ENCODE measurements around the gene RNASE4.
A peak's percentile ranks its signal among the peaks of the same experiment; 100 is the strongest.
"Not testable (repeated sequence)": the region's sequence is repeated elsewhere in the genome, so short reads cannot be mapped to it uniquely, and the experiment has no call there.

RNASE4 gene

DNA sequence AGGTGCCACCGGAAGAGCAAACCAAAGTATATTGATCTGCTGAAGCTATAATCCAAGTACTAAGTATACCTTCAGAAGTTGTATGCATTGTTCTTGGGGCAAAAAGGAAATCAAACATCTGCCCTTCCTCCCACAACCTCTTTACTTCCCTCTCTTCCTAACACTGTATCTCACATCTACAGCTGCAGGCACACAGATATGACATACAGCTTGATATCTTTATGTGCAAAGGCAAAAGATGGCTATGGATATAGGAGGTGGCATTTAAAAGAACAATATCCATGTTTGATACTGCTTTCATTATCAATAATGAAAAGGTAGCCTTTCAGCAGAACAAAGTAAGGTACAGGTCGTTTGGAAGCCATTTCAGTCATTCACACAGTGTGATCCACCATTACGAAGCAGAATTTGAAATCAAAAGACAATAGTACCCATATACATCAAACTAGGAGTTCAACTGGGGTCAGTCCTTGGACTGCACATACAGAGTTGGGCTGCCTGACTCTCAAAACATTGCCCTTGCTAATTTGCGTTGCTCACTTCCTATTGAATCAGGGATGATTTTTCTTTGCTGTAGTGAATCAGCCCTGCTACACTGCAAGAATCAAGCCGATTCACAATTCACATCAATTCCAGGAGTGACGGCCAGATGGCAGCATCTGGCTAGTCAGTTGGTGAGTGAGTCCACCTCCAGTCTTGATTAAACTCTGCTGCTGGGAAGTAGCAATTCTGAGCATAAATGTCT is 13.1 kb downstream of the RNASE4 start:
- DNase-seq (ENCODE audit: low read depth in 2 of 3, low spot score in 1 of 3), result peak; percentile 38 to 51 (median 47)

DNA sequence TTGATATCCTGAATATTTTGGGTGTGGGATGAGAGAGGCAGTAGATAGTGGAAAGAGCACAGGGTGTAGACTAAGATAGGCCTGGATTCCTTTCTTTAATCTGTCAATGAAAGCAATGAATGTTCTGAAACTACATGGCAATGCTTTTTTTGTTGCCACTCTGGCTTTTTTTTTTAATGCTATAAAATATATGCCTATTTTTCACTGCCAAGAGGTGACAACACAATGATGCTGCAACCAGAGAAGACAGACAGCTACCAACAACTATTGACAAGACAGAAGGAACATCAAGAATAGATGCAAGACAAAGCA is 13.6 kb downstream of the RNASE4 start:
- DNase-seq (ENCODE audit: low read depth in 2 of 3, low spot score in 1 of 3), result no peak

DNA sequence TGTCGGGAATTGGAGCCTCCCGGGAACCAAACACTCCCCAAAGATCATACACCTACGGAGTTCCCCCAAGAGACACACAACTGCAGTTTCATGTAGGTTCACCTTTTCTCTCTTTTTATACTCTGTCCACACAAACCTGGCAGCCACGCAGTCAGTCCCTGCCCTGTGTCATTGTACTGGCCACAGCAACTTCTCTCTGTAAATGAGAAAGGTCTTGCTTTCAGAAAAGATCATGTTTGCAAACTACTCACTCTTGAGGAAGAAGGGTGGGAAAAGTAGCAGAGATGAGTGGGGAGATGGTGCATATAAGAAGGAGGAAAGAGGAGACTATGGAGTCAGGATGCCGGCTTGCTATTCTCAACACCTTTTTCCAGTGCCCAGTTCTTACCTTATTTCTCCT is 14.6 kb downstream of the RNASE4 start:
- no peak for DNase-seq (ENCODE audit: low read depth in 2 of 3, low spot score in 1 of 3)

DNA sequence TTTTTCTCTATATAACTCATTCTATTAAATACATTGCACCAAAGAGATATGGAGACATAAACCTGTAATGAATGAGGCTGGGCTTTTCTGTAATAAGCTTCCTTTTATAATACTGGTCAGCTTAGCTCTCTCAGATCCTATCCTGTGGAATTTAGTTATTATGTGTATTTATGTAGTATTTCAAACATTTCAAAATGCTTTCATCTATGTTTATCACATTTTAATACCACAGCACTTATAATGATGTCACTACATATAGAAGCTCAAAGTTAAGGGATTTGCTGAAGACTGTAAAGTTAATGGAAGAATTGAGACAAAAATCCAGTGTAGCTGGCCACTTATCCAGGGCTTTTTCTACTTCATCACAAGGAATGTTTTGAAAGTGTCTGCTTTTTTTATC is 15.6 kb downstream of the RNASE4 start:
- DNase-seq (ENCODE audit: low read depth in 2 of 3, low spot score in 1 of 3), result no peak

DNA sequence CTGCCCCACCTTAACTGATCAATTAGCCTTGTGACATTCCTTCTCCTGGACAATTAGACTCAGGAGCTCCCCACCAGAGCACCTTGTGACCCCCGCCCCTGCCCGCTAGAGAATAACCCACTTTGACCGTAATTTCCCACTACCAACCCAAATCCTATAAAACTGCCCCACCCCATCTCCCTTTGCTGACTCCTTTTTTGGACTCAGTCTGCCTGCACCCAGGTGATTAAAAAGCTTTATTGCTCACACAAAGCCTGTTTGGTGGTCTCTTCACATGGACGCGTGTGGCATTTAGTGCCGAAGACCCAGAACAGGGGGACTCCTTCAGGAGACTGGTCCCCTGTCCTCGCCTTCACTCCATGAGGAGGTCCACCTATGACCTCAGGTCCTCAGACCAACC is 16.6 kb downstream of the RNASE4 start:
- DNase-seq (ENCODE audit: low read depth in 2 of 3, low spot score in 1 of 3), result not testable (repeated sequence)

DNA sequence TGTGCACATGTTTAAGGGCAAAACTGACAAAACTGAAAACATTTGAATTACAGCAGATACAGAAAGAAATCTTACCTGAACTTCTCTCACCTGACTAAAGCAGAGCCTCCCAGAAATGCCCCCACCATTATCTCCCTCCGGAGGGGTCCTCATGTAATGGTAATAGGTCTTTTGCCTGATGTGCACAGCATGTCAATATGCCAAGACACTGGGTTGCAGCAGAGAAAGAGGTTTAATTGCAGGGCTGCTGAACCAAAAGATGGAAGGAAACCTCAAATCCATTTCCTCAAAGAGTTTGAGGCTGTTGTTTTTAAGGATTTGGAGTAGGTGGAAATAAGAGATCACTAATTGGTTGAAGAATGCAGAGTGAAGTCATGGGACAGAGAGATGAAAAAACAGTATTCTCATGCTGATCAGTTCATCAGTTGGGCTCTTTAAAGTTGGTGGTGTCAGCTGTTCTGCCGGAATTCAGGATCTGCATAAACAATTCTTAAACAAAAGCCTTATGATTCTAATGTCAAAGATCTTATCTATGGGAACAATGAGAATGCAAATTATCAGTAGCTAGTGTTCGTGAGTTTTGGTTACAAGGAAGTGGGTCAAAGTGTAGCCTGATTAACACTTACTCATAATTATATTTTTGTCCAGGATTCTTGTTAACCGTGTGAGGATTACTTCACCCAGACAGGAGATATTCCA is 22.4 kb downstream of the RNASE4 start:
- no peak for DNase-seq (ENCODE audit: low read depth in 2 of 3, low spot score in 1 of 3)

DNA sequence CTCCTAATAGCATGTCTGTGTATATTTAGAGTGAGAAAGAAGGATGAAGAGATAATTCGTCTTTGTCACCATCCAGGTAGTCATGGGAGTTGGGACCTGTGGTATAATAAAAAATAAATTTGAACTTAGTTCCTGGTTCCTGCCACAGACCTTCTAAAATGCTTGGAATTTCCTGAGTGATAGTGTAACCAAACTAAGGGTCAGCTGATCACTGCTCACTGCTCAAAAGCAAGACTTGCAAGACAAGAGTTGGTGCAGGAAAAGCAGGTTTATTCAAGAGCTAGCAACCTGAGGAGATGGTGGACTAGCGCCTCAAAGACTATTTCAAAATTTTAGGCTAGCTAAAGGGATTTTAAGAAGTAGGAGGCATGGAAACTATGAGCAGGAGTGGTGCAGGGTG is 23.3 kb downstream of the RNASE4 start:
- DNase-seq (ENCODE audit: low read depth in 2 of 3, low spot score in 1 of 3), result no peak

DNA sequence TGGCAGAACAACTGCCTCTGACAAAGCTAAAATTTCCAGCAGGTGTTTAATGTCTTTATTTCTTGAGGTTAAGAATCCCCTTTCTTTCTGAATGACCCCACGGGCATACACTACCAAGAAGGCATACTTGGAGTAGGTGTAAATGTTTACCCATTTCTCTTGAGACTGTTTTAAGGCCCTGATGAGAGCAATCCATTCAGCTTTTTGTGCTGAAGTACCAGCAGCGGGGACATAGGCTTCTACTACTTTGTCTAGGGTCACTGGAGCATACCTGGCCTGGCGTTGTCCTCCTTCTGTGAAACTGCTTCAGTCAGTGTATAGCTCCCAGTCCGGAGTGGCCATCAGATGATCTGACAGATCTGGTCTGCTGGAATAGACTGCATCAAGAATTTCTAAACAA is 26.9 kb downstream of the RNASE4 start:
- no peak for DNase-seq (ENCODE audit: low read depth in 2 of 3, low spot score in 1 of 3)

DNA sequence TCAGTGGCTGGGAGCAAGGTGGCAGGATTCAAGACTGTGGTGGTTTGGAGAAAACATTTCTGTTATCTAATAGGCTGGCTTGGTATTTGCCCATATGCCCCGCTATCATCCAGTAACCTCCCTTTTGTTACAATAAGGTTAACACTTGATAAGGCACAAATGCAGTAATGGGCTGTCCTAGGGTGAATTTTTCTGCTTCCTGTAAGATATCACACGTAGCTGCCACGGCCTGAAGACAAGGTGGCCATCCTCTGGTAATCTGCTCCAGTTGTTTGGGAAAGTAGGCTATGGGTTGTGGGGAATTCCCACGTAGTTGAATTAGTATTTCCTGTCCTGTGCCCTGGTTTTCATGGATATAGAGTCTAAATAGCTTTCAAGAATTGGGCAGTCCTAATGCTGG is 27.3 kb downstream of the RNASE4 start:
- DNase-seq (ENCODE audit: low read depth in 2 of 3, low spot score in 1 of 3), result no peak

DNA sequence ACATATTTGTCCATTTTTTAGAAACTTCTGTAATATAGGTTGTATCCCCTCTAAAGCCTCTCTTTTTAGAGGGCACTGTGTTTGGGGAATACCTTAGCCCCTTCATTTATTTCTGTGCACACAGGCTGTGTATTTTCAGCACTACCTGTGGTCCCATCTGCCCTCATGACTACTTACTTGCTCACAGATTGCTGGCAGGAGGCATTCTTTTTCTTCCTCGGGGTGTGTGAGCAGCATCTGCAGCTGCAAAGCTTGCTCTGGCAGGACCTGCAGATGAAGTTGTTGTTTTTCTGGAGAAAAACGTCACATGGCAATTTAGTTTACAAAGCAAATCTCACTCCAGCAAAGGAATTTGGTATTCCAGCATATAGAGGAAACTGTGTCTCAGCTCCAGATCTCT is 28.5 kb downstream of the RNASE4 start:
- DNase-seq (ENCODE audit: low read depth in 2 of 3, low spot score in 1 of 3), result no peak

DNA sequence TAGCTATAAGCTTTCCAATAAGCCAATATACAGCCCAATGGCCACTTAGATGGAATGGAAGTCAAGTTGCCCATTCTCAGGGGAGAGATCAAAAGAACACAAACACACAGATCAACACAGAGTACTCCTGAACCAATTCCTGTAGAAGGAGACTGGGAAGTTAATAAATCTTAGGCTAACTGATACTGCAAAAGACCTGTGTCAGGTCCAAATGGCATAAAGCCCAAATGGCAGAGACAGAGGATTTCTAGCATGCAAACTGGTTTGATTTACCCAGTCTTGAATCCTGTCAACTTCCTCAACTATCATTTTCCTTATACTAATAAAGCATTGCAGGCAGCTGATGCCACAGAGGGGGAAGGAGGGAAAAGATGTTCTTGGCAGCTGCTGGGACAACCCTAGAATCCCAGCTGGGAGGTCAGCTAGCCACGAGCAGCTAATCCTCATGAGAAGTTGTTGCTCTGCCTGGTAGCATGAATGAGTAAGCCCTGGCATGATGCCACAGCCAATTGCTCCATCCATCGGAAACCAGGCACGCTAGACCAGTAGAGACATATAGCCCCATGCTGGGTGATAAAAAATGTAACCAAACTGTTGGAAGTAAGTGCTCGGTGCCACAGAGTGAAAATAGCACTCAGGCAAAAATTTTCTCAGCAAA is 30.4 kb downstream of the RNASE4 start:
- DNase-seq (ENCODE audit: low read depth in 2 of 3, low spot score in 1 of 3), result no peak

DNA sequence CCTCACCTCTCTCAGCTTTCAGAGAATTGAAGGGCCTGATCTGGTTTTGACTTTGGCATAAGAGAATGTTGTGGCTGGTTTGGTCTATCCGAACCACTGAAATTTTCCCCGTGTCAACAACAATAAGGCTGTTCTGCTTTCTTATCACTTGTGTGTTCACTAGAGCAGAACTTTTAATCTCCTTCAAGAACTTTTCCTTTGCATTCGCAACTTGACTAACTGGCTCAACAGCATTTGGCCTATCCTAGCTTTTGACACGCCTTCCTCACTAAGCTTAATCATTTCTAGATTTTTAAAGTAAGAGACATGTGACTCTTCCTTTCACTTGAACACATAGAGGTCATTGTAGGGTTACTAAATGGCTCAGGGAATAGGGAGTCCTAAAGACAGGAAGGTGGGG is 35.4 kb downstream of the RNASE4 start:
- no peak for DNase-seq (ENCODE audit: low read depth in 2 of 3, low spot score in 1 of 3)

DNA sequence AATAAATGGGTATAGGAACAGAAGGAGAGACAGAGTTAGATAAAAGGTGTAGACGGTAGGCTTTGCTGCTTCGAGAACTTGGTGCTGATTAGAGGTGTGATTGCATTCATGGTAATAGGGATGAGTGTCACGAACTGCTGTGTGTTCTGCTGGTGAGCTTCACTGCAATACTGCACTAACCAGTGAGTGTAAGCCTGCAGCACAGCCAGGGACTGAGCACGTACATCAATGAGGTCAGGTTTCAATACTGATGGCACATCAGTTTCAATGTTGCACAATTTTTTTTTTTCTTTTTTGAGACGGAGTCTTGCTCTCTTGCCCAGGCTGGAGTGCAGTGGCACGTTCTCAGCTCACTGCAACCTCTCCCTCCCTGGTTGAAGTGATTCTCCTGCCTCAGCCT is 36.4 kb downstream of the RNASE4 start:
- DNase-seq (ENCODE audit: low read depth in 2 of 3, low spot score in 1 of 3), result no peak

DNA sequence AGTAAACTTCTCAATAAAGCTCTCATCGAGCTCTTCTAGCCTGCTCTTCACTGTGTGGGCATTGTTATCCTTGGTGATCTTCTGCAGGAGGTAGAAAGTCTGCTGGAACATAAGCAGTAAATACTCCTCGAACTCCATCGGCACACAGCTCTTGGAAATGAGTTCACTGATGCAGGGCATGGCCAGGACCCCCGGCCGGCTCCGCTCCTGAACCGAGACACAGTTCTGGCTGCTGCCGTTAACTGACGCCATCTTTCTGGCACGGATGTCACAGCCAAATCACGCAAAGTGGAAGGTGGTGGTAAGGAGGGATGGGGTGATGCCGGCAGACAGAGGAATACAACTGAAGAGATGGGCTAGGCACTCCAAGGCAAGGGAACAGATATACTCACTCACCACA is 37.7 kb downstream of the RNASE4 start:
- DNase-seq (ENCODE audit: low read depth in 2 of 3, low spot score in 1 of 3), result no peak

DNA sequence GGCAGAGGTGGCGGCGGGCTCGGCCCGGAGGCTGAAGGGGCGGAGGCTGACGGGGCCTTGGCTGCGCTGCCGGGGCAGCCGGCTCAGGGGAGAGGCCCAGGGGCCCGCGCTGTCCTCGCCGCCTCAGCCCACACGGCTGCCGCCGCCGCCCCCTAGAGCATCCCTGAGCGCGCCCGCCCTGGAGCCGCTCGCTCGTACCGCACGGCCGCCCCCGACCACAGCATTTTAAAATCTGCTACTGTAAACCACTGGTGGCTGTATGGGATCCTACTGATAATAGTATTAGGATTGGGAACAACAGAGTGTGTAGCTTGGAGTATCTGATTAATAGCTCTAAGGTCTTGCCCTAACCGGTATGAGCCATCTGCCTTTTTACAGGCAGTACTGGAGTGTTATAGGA is 39.1 kb downstream of the RNASE4 start:
- DNase-seq (ENCODE audit: low read depth in 2 of 3, low spot score in 1 of 3), result no peak

DNA sequence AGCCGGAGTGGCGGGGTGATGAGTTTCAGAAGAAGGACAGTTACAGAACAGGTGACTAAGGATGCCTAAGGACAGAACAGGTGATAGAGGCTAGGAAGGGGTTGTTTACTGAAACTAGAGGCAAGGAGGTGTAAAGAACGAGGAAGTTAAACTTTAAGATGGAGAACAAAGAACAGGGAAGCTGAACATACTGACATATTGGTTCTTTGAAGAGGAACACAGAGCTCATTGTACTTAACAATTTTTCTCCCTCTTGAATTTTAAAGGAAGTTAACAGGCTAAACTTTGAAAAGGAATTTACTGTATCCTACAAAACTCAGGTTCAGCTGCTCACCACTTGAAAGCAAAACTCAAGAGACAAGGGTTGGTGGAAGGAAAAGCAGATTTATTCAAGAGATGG is 41.8 kb downstream of the RNASE4 start:
- not testable (repeated sequence) for DNase-seq (ENCODE audit: low read depth in 2 of 3, low spot score in 1 of 3)

DNA sequence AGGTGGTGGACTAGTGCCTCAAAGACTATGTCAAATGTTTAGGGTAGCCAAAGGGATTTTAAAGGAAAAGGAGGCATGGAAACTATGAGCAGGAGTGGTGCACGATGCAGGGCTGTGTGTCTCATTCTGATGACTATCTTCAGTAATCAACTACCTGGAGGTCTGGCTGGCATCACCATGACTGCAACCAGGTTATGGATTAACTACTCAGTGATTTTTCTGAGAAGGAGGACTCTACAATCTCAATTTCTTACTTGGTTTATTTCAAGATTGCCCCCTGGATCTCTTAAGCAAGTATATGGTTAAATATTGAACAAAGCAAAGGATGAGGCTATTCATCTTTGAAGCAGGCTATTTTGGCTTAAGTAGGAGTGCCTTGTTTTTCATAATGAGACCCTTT is 42.2 kb downstream of the RNASE4 start:
- DNase-seq (ENCODE audit: low read depth in 2 of 3, low spot score in 1 of 3), result no peak

DNA sequence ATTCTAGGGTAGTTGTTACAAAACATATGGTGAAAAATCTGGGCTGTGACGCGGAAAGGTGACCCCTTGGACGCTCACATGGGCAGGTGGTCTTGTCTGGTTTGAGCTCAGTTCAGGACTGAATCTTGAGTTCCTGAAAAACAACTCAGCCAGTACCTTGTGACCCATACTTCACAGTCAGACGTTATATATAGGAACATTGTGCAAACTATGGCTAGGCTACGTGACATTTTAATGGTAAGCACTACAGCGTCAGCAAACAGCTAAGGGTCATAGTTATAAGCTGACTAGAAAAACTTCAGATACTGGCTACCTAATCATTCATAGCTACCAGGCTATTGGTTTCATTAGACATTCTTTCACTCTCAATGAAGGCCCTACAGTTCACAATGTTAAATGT is 46.5 kb downstream of the RNASE4 start:
- no peak for DNase-seq (ENCODE audit: low read depth in 2 of 3, low spot score in 1 of 3)

DNA sequence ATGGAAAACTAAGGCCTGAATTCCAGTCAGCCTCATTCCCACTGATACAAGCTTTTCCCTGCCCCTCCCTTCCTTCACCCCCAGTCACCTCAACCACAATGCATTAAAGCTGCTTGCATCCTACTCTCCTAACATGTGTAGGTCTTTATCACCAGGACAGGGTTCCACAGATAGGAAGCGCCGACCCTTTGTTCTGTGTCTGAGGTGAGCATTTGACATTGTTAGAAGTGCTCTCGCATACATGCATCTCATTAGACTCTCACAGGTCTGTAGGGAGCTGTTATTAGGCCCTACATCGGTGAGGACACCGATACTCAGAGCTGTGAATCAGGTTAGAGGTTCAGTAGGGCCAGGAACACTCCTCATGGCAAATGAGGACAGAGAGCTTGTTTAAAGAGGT is 48.1 kb downstream of the RNASE4 start:
- no peak for DNase-seq (ENCODE audit: low read depth in 2 of 3, low spot score in 1 of 3)

DNA sequence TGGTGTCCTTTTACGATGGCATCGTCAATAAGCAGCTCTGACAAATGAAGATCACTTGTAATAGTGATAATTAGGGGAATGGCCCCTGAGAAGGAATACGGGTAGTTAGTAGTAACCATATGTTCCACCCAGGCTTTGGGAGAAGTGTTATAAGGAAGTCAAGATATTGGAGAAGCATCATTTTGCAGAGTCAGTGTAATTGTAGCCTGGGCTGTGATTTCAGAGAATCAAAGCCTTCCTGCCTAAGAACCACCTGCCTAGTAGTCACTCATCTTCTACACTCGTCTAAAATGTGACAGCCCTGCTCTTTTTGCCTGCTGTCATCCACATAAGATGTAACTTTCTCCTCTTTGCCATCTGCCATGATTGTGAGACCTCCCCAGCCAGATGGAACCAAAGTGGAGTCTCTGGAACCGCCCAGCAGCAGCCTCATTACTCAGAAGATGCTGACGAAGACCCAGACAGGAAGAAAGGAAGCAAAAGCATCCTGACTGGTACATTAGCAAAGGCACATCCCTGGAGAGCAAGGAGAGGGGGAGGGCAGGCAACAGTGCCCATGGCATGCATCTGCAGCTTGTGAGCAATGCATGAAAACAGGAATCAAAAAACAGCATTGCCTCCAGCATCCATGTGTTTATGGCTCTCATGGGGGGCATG is 48.7 kb downstream of the RNASE4 start:
- no peak for DNase-seq (ENCODE audit: low read depth in 2 of 3, low spot score in 1 of 3)

DNA sequence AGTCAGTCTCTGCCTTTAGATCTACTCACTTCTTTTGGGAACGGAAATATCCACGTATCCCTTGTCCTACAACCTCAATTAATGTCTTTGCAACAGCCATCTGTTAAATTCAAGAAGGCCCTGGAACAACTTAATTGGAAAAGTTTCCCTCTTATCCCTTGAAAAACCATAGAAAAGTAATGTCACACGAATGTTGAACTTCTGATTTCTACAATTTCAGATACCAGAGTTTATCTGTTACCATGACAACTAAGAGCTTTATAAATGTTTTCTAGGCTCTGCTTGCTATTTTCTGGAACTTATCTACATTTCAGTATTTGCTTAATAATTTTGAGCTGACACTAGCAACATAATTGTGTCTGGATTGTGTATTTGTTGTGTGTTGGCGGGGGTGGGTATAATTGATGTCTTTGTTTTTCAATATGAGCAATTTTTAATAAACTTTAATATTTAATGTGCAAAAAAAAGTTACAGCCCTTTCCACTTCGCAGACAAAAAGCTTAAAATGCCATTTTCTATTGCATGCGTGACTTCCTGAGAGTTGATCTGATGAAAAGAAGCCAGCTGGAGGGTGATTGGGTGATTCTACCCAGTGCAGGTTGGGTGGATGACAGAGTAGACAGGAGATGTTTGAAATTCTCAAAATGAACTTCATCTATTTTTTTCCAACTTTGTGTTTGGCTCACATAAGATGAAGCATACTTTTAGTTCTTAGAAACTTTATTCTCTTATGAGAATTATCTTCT is 49.5 kb downstream of the RNASE4 start:
- no peak for DNase-seq (ENCODE audit: low read depth in 2 of 3, low spot score in 1 of 3)

Measured in stimulated activated CD4-positive, alpha-beta T cell treated with anti-CD3 and anti-CD28 coated beads, Interleukin-12 subunit alpha, Interleukin-12 subunit beta, amount 100 ng/mL, for 48 hours (primary cell).